ENCODE data around the gene PRKCI. TPM values are rescaled to one million over a fixed set of nuclear protein-coding genes. Genes with fewer than 3 reads are reported as not detected.

Gene PRKCI
- total RNA-seq, 1 experiment from 2014 or later: 25.2 TPM

GRCh38 chr3:170323331-170323730 lies 101.1 kb downstream of the PRKCI start:
- H3K4me1 ChIP-seq (ENCODE audit: control insufficient read depth in 1 of 2, insufficient read depth in 2 of 2, low read length in 2 of 2): peaks cover 0 to 4% of the 10 kb centered on the region in 2 experiments; a peak in 2 of 4 replicates
- no peak overlapping the region for H3K27ac ChIP-seq (ENCODE audit: low read depth, low read length)
- TF ChIP-seq ATF3 (IDR thresholded peaks at IDR 0.05) (no peak), CEBPB (IDR thresholded peaks at IDR 0.05; ENCODE audit: low read depth) (no peak), RAD21 (IDR thresholded peaks at IDR 0.05; ENCODE audit: low read depth) (no peak), FOSL1 (IDR thresholded peaks at IDR 0.05; ENCODE audit: low read depth) (no peak), CTCF (IDR thresholded peaks at IDR 0.05 in 2 of 3, conservative IDR thresholded peaks at IDR 0.05 in 1 of 3; ENCODE audit: borderline replicate concordance in 1 of 3, insufficient read depth in 1 of 3, low read depth in 2 of 3, low read length in 2 of 3) (no peak), SP1 (IDR thresholded peaks at IDR 0.05; ENCODE audit: low read depth) (no peak), EZH2phosphoT487 (IDR thresholded peaks at IDR 0.05; ENCODE audit: borderline replicate concordance) (no peak), POLR2A (IDR thresholded peaks at IDR 0.05; ENCODE audit: borderline replicate concordance, extremely low read depth, insufficient read depth, insufficient read length) (no peak), POLR2AphosphoS5 (IDR thresholded peaks at IDR 0.05; ENCODE audit: low read depth, low read length) (no peak), EGR1 (IDR thresholded peaks at IDR 0.05; ENCODE audit: low read depth) (no peak), REST (IDR thresholded peaks at IDR 0.05; ENCODE audit: low read depth) (no peak), SRF (IDR thresholded peaks at IDR 0.05; ENCODE audit: low read depth) (no peak), ZNF274 (IDR thresholded peaks at IDR 0.05; ENCODE audit: low read depth, low read length) (no peak)
- H3K9me3 ChIP-seq (ENCODE audit: control insufficient read depth in 1 of 2, insufficient read depth in 1 of 2, low read depth in 1 of 2, low read length in 2 of 2): no peaks in the 10 kb centered on the region
- no peak overlapping the region for H2AFZ ChIP-seq (ENCODE audit: low read depth, low read length, poor library complexity, severe bottlenecking)
- CTCF ChIA-PET: no interaction called here
- H3K9me2 ChIP-seq (ENCODE audit: insufficient read depth): no peaks in the 10 kb centered on the region
- H3K27me3 ChIP-seq (ENCODE audit: insufficient read depth, low read length): no peaks in the 10 kb centered on the region
- RAD21 ChIA-PET (ENCODE audit: low non-redundant PET in 1 of 2, low total read pairs in 2 of 2, uncharacterized antibody in 2 of 2, unreplicated experiment in 2 of 2): no interaction called here
- H3K79me2 ChIP-seq (ENCODE audit: insufficient read depth, low read length): no peaks in the 10 kb centered on the region
- no peak overlapping the region for H3K9ac ChIP-seq (ENCODE audit: low read length)
- no peak overlapping the region for H3K4me2 ChIP-seq (ENCODE audit: low read length)
- H4K20me1 ChIP-seq (ENCODE audit: insufficient read depth): no peaks in the 10 kb centered on the region
- no peak for DNase-seq (ENCODE audit: low read depth, low spot score)
- BruUV-seq (replicated peaks): no TSS peak
- H3K4me3 ChIP-seq (replicated peaks in 1 of 2; ENCODE audit: low read depth in 1 of 2, low read length in 2 of 2): no peak overlapping the region
- no peaks in the 10 kb centered on the region for H3K36me3 ChIP-seq (ENCODE audit: control insufficient read depth in 1 of 2, insufficient read depth in 2 of 2, low read length in 2 of 2)
- intact Hi-C loops (cut with micrococcal nuclease): no loop called here
- POLR2A ChIA-PET: no interaction called here
- no peak for ATAC-seq

Data from HCT116 (cell line).